H9 (cell line): ENCODE data around the gene PDGFRB. TPM values are rescaled to one million over a fixed set of nuclear protein-coding genes. Genes with fewer than 3 reads are reported as not detected.

ENCODE experiments used
- DNase-seq: peaks from one replicate; pipeline ENCODE4 v3.0.0-alpha.2; 2017
- H2AFZ ChIP-seq: one replicate; pipeline ENCODE4 v1.6.1; 2013; ENCODE audit warnings: mild to moderate bottlenecking, low read length, control low read depth, moderate library complexity
- H2AK5ac ChIP-seq: 2 replicates; pipeline ENCODE4 v1.6.1; 2013; ENCODE audit warnings: low read length, control low read depth, mixed read lengths; ENCODE audit not compliant: insufficient read length
- H2BK120ac ChIP-seq: one replicate; pipeline ENCODE4 v1.6.1; 2013; ENCODE audit warnings: low read depth, mild to moderate bottlenecking, low read length, control low read depth, inconsistent platforms; ENCODE audit not compliant: poor library complexity, severe bottlenecking
- H2BK12ac ChIP-seq: 2 replicates; pipeline ENCODE4 v1.6.1; 2013; ENCODE audit warnings: low read length, control low read depth, mixed read lengths, low read depth; ENCODE audit not compliant: insufficient read length
- H2BK15ac ChIP-seq: 2 replicates; pipeline ENCODE4 v1.6.1; 2013; ENCODE audit warnings: low read depth, low read length, control low read depth
- H2BK20ac ChIP-seq: one replicate; pipeline ENCODE4 v1.6.1; 2013; ENCODE audit warnings: low read depth, mild to moderate bottlenecking, low read length, control low read depth, inconsistent platforms; ENCODE audit not compliant: poor library complexity, severe bottlenecking
- H2BK5ac ChIP-seq: 2 replicates; pipeline ENCODE4 v1.6.1; 2013; ENCODE audit warnings: low read length, control low read depth, mixed read lengths; ENCODE audit not compliant: insufficient read length
- H3K14ac ChIP-seq: 2 replicates; pipeline ENCODE4 v1.6.1; 2013; ENCODE audit warnings: low read length, control low read depth; ENCODE audit not compliant: insufficient read depth
- H3K18ac ChIP-seq: 2 replicates; pipeline ENCODE4 v1.6.1; 2013; ENCODE audit warnings: low read depth, mild to moderate bottlenecking, mixed read lengths, low read length, control low read depth; ENCODE audit not compliant: insufficient read length
- H3K23ac ChIP-seq: 2 replicates; pipeline ENCODE4 v1.6.1; 2013; ENCODE audit warnings: low read length, control low read depth, mixed read lengths, low read depth; ENCODE audit not compliant: insufficient read length
- H3K23me2 ChIP-seq: 2 replicates; pipeline ENCODE4 v1.6.1; 2013; ENCODE audit warnings: low read depth, mild to moderate bottlenecking, mixed read lengths, low read length, control low read depth; ENCODE audit not compliant: insufficient read length, poor library complexity, severe bottlenecking
- H3K27ac ChIP-seq: 2 replicates; pipeline ENCODE4 v1.5.1; 2013; ENCODE audit warnings: low read length, control low read depth, mixed read lengths, low read depth; ENCODE audit not compliant: insufficient read length
- H3K27me3 ChIP-seq: 2 replicates; pipeline ENCODE4 v1.6.1; 2013; ENCODE audit warnings: low read length, control low read depth, inconsistent platforms; ENCODE audit not compliant: insufficient read depth
- H3K4ac ChIP-seq: 2 replicates; pipeline ENCODE4 v1.6.1; 2013; ENCODE audit warnings: low read depth, mild to moderate bottlenecking, control low read depth, inconsistent platforms, low read length, moderate library complexity
- H3K4me1 ChIP-seq: 2 replicates; pipeline ENCODE4 v1.6.1; 2013; ENCODE audit warnings: low read length, control low read depth, inconsistent platforms; ENCODE audit not compliant: insufficient read depth
- H3K4me2 ChIP-seq: 2 replicates; pipeline ENCODE4 v1.6.1; 2013; ENCODE audit warnings: low read length, control low read depth, mixed read lengths; ENCODE audit not compliant: insufficient read length, insufficient read depth
- H3K56ac ChIP-seq: 2 replicates; pipeline ENCODE4 v1.6.1; 2013; ENCODE audit warnings: low read depth, mild to moderate bottlenecking, mixed read lengths, low read length, control low read depth; ENCODE audit not compliant: insufficient read length
- H3K79me1 ChIP-seq: 2 replicates; pipeline ENCODE4 v1.6.1; 2013; ENCODE audit warnings: low read depth, mild to moderate bottlenecking, moderate library complexity, low read length, control low read depth, inconsistent platforms; ENCODE audit not compliant: insufficient read depth, poor library complexity, severe bottlenecking
- H3K79me2 ChIP-seq: 2 replicates; pipeline ENCODE4 v1.6.1; 2013; ENCODE audit warnings: low read length, control low read depth, inconsistent platforms; ENCODE audit not compliant: insufficient read depth
- H3K9ac ChIP-seq: 2 replicates; pipeline ENCODE4 v1.6.1; 2013; ENCODE audit warnings: low read length, control low read depth, mixed read lengths; ENCODE audit not compliant: insufficient read length; ENCODE audit errors: extremely low read depth
- H3K9me3 ChIP-seq: one replicate; pipeline ENCODE4 v1.6.1; 2013; ENCODE audit warnings: low read depth, low read length, inconsistent platforms; ENCODE audit not compliant: control insufficient read depth
- H3T11ph ChIP-seq: one replicate; pipeline ENCODE4 v1.6.1; 2013; ENCODE audit warnings: mild to moderate bottlenecking, low read length, control low read depth, inconsistent platforms
- H4K20me1 ChIP-seq: one replicate; pipeline ENCODE4 v1.6.1; 2013; ENCODE audit not compliant: control insufficient read depth, insufficient read length, insufficient read depth
- H4K5ac ChIP-seq: 2 replicates; pipeline ENCODE4 v1.6.1; 2013; ENCODE audit warnings: low read depth, mild to moderate bottlenecking, mixed read lengths, low read length, control low read depth; ENCODE audit not compliant: insufficient read length
- H4K8ac ChIP-seq: replicated peaks from 2 replicates; pipeline ENCODE4 v1.6.1; 2013; ENCODE audit warnings: low read length, control low read depth, mixed read lengths, low read depth; ENCODE audit not compliant: insufficient read length
- H4K91ac ChIP-seq: 2 replicates; pipeline ENCODE4 v1.6.1; 2013; ENCODE audit warnings: low read depth, mild to moderate bottlenecking, moderate library complexity, mixed read lengths, low read length, control low read depth; ENCODE audit not compliant: insufficient read length
- H3K27ac Mint-ChIP-seq, 3 experiments: 2 replicates in 2 of 3; 3 replicates in 1 of 3; pipeline ENCODE4 v1.8.0; 2020 to 2021; ENCODE audit warnings: mixed read lengths in 3 of 3, mild to moderate bottlenecking in 1 of 3, moderate library complexity in 1 of 3
- H3K27me3 Mint-ChIP-seq: 2 replicates; pipeline ENCODE4 v1.8.0; 2021; ENCODE audit warnings: low read depth, mild to moderate bottlenecking, moderate library complexity, mixed read lengths
- H3K36me3 Mint-ChIP-seq, 3 experiments: 2 replicates in 2 of 3; 3 replicates in 1 of 3; pipeline ENCODE4 v1.8.0; 2020 to 2021; ENCODE audit warnings: low read depth in 3 of 3, mixed read lengths in 3 of 3; ENCODE audit not compliant: insufficient read depth in 1 of 3
- H3K4me1 Mint-ChIP-seq, 2 experiments: 2 replicates each; pipeline ENCODE4 v1.8.0; 2020; ENCODE audit warnings: mixed read lengths in 2 of 2
- H3K4me3 Mint-ChIP-seq, 2 experiments: 2 replicates in 1 of 2; 3 replicates in 1 of 2; pipeline ENCODE4 v1.8.0; 2020 to 2021; ENCODE audit warnings: mild to moderate bottlenecking in 2 of 2, mixed read lengths in 2 of 2, moderate library complexity in 1 of 2
- H3K9me3 Mint-ChIP-seq, 2 experiments: 2 replicates in 1 of 2; 3 replicates in 1 of 2; pipeline ENCODE4 v1.8.0; 2020; ENCODE audit warnings: mild to moderate bottlenecking in 2 of 2, mixed read lengths in 2 of 2, moderate library complexity in 1 of 2
- CTCF ChIP-seq: fragments of 200-600 bp; sonication (generic); conservative IDR thresholded peaks from 3 replicates; pipeline ENCODE4 v1.8.0; 2021; ENCODE audit warnings: antibody characterized with exemption, mild to moderate bottlenecking
- WGBS: extraction: QIAGEN DNeasy Blood & Tissue Kit; methylation state at CpG from one replicate; pipeline ENCODE4 v1.1.7; 2013; ENCODE audit warnings: missing lambda C conversion rate, low lambda C conversion rate, mixed read lengths; ENCODE audit not compliant: insufficient read length; ENCODE audit errors: extremely low coverage; 5-methylcytosine and 5-hydroxymethylcytosine counted together
- total RNA-seq: library from RNA; stranded (reverse); gene quantifications from 2 replicates; pipeline ENCODE4 v1.2.1, GENCODE V29; 2021

Gene PDGFRB
- total RNA-seq, 1 experiment from 2014 or later: 2.2 TPM

DNA sequence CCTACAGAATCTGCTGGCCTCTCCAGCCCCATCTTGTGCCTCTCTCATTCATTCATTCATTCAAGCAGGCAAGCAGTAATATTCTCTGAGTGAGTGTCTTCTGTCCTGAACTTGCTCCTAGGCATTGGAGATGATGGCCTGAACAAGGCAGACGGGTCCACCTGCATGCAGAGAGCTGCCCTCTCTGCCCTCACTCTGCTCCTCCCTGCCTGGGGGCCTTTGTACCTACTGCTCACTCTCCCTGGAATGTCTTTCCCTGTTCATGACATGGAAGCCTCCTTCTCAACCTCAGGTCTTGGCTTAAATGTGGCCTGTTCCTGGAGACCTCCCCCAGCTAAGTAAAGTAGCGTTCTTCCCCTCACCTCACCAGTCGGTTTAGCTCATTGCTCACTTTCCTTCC, 17.5 kb upstream of the PDGFRB start:
- TF ChIP-seq CTCF: no peak
- Histone ChIP-seq H3K4me2 (no peak overlapping the region), H2BK12ac (no peak overlapping the region), H3K9ac (no peak overlapping the region), H3K27ac (no peak overlapping the region), H3K79me2 (no peaks in the 10 kb centered on the region), H4K20me1 (no peaks in the 10 kb centered on the region), H3K9me3 (no peaks in the 10 kb centered on the region), H2AFZ (no peak overlapping the region), H2BK20ac (no peak overlapping the region), H2BK120ac (no peak overlapping the region), H4K91ac (no peak overlapping the region), H3K79me1 (no peaks in the 10 kb centered on the region), H4K5ac (no peak overlapping the region), H3K23me2 (no peaks in the 10 kb centered on the region), H3K18ac (no peak overlapping the region), H3K56ac (no peak overlapping the region), H3K14ac (no peak overlapping the region), H3K4ac (no peak overlapping the region), H2AK5ac (no peak overlapping the region), H3K4me1 (no peaks in the 10 kb centered on the region), H3K23ac (no peak overlapping the region), H2BK15ac (no peak overlapping the region), H3T11ph (no peak overlapping the region), H3K27me3 (peaks cover 30% of the 10 kb centered on the region), H4K8ac (no peak overlapping the region), H2BK5ac (no peak overlapping the region)
- H3K27ac Mint-ChIP-seq: no peak overlapping the region
- peaks cover 7 to 14% of the 10 kb centered on the region in 2 experiments; a peak in 3 of 4 replicates for H3K4me1 Mint-ChIP-seq
- H3K36me3 Mint-ChIP-seq: no peaks in the 10 kb centered on the region
- H3K9me3 Mint-ChIP-seq: peaks cover 0 to 2% of the 10 kb centered on the region in 2 experiments; a peak in 1 of 5 replicates
- DNase-seq: no peak
- peaks cover 81% of the 10 kb centered on the region for H3K27me3 Mint-ChIP-seq
- WGBS: no CpG with 5 or more reads among the region's 3 CpGs
- H3K4me3 Mint-ChIP-seq: no peak overlapping the region
